Measurements from ENCODE around the gene RNU5B-1.

Gene RNU5B-1

DNA sequence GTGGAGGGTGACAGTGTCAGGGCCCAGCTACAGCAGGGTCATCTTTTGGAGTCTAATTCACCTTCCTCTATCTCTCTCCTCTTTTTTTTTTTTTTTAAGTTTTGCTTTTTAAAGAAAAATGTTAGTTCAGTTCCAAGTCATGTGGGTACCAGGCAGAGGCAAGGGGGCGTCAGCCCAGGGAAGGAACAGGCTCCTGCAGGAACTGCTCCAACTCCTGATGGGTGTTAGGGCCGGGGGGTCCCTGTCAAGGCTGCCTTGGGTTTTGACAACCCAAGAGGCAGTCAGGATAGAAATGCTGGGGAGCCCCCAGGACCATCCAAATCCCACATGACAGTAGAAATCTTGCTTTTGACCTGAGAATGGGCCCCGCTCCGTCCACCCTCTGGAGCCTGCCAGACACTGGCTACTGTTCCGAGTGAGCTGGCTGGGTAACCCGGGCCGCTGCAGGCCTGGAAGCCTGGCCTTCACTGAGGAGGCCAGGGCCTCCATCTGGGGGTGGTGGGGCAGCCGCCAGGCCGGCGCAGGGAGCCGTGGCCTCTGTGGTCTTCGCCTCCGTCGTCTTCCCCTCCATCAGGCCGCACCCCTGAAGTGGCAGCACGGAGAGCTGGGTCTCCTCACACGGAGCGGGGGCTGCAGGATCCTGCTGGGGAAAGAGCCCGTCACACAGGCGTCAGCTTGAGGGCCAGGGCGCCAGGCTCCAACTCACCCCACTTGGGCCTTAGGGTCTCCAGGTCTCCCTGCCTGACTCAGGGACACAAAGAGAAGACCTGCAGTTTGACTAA, 24.2 kb downstream of the RNU5B-1 start:
- TF ChIP-seq, protein P1, sequence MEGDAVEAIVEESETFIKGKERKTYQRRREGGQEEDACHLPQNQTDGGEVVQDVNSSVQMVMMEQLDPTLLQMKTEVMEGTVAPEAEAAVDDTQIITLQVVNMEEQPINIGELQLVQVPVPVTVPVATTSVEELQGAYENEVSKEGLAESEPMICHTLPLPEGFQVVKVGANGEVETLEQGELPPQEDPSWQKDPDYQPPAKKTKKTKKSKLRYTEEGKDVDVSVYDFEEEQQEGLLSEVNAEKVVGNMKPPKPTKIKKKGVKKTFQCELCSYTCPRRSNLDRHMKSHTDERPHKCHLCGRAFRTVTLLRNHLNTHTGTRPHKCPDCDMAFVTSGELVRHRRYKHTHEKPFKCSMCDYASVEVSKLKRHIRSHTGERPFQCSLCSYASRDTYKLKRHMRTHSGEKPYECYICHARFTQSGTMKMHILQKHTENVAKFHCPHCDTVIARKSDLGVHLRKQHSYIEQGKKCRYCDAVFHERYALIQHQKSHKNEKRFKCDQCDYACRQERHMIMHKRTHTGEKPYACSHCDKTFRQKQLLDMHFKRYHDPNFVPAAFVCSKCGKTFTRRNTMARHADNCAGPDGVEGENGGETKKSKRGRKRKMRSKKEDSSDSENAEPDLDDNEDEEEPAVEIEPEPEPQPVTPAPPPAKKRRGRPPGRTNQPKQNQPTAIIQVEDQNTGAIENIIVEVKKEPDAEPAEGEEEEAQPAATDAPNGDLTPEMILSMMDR (IDR thresholded peaks at IDR 0.05): no peak
- TF ChIP-seq ZFX (IDR thresholded peaks at IDR 0.05; ENCODE audit: borderline replicate concordance): no peak
- H3K27ac ChIP-seq: no peak overlapping the region

DNA sequence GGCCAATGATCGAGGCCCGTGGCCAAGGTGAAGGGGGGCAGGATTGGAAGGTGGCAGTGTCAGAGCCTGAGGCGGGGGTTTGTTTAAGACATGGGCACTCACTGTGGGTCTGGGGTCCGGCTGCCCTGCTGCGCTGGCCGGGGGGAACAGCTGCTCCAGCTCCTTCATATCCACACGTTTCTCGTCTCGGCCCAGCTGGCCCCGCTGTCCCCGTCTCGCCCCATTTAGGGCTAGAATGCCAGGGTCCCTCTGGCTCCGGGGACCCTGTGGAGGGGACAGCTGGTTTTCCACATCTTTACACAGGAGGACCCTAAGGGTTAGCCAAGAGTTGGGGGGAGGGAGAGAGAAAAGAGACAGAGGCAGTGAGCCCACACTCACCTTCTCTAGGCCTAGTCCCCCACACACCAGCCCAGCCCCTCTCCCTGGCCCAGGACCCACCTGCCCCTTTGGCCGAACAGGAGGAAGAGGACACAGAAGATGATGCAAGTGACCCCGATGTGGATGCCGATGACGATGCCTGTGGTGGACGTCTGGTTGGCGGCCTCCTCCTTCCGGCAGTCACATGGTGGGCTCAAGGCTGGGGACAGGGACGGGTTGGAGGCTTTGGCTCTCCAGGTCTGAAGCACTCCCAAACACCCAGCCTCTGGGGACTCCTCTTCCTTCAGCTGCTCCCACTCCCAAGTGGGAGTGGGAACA, 25.0 kb downstream of the RNU5B-1 start:
- H3K27ac ChIP-seq: no peak overlapping the region
- TF ChIP-seq, protein P1 (IDR thresholded peaks at IDR 0.05): no peak
- no peak for TF ChIP-seq ZFX (IDR thresholded peaks at IDR 0.05; ENCODE audit: borderline replicate concordance)

DNA sequence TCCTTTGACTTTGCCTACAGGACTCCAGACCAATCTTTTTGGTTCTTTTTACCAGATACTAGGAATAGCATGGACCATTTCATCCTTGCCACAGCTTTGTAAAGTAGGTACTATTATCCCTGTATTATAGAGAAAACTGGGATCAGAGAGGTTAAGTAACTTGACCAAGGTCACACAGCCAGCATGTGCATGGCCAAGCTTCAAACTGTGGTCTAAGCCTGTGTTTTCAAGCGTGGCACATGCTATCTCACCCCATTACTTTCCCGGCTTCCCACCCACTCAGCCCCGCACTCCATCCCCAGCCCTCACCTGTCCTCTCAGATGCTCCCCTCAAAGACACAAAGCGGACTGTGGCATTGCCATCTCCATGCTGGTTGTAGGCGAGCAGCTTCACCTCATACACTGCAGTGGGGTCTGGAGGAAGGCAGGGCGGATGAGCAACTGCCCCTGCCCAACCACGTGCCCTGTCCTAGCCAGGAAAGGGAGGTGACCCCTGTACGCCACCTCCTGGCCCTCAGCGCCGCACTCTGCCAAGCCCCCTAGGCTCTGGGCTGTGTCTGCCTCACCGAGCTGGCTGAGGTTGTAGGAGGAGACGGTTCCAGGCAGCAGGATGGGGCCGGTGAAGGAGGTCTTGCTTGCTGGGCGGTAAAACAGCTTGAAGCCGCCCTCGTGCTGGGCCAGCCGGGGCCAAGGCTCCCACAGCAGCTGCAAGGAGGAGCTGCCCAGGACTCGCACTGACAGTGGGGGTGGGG, 25.7 kb downstream of the RNU5B-1 start:
- TF ChIP-seq, protein P1 (IDR thresholded peaks at IDR 0.05): no peak
- TF ChIP-seq ZFX (IDR thresholded peaks at IDR 0.05; ENCODE audit: borderline replicate concordance): no peak
- no peak overlapping the region for H3K27ac ChIP-seq

DNA sequence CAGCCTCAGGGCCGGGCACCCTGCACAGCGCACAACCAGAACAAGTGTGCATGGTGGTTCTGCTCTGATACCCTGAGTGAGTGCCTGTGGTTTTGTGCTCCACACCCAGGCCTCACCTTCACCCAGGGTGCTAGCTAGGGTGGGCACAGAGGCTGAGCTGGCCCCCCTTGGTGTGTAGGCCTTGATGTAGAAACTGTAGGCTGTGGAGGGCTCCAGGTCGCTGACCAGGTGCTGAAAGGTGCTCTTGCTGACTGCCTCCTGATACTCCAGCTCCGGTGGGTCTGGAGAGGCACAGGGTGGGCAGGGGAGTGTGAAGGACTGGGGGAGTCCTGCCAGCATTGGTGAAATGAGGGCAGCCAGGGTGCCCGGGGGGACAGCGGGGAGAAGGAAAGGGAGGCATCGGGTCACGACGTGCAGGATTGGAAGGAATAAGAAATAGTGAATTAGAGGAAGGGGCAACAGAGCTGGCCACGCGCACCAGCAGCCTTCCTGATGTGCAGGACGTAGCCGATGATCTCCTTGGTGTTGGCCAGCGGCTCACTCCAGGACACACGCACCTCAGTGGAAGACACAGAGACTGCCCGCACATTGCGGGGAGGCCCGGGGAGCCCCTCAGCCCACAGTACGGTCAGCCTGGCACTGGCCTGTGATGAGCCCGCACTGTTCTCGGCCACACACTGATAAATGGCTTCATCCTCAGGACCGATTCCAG, 26.6 kb downstream of the RNU5B-1 start:
- no peak for TF ChIP-seq ZFX (IDR thresholded peaks at IDR 0.05; ENCODE audit: borderline replicate concordance)
- TF ChIP-seq, protein P1 (IDR thresholded peaks at IDR 0.05): no peak
- no peak overlapping the region for H3K27ac ChIP-seq

DNA sequence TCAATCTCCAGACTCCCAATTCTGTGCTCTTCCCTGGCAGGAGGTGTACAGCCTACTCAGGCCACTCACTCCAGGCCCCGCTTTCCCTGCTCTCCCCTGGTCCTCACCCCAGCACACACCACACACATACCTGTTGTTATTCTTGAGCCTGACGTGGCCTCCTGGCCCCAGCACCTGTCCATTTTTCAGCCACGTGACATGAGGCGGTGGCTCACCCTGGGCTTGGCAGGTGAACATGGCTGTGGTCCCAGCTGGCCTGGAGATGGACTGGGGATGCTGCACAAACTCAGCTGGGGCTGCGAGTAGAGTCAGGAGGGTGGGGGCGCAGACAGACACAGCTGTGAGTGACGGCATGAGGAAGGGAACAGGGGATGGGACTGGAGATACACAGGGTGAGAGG, 27.3 kb downstream of the RNU5B-1 start:
- H3K27ac ChIP-seq: no peak overlapping the region
- TF ChIP-seq, protein P1 (IDR thresholded peaks at IDR 0.05): no peak
- TF ChIP-seq ZFX (IDR thresholded peaks at IDR 0.05; ENCODE audit: borderline replicate concordance): no peak

DNA sequence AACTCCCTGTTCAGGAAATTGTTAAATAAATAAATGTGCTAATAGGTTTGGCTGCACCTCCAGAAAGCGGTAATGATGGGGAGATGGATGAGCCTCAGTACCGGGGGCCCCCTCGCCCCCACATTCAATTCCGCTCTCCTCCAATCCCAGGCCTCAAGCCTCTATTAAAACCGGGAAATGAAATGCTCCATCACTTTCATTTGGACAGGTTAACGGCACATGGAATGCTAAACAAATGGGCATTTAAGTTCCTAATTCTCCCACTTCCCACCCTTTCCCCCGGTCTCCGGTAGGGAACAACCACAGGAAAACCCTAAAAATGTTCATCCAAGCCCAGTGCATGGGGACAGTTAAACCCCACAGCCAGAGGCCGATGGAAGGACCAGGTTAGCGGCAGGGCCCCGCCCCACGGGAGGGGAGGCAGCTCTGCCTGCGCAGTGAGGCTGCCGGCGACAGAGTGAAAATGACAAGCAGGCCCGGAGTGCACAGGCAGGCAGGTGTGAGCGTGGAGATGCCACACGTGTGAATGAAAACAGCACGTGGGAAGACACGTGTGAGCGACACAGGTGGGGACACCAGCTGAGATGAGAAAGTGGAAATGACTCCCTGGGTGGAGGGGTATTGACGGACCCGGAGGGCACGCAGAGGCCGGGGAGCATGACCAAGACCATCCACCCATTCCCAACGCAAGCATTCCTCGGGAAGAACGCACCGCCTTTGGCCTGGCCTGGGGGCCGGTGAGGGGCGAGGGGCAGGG, 28.1 kb downstream of the RNU5B-1 start:
- TF ChIP-seq ZFX (IDR thresholded peaks at IDR 0.05; ENCODE audit: borderline replicate concordance): no peak
- TF ChIP-seq, protein P1 (IDR thresholded peaks at IDR 0.05): no peak
- no peak overlapping the region for H3K27ac ChIP-seq

All from 22Rv1 (cell line).